HUES6 (cell line): Measurements from ENCODE around the gene CEMIP2.
"Not testable (repeated sequence)": the region's sequence is repeated elsewhere in the genome, so short reads cannot be mapped to it uniquely, and the experiment has no call there.

ENCODE experiments used
- H3K27ac ChIP-seq: 2 replicates; pipeline ENCODE4 v1.7.0; 2013; ENCODE audit warnings: low read depth, mild to moderate bottlenecking, low read length, inconsistent platforms
- H3K27me3 ChIP-seq: 2 replicates; pipeline ENCODE4 v1.6.1; 2013; ENCODE audit warnings: low read length; ENCODE audit not compliant: control insufficient read depth, insufficient read depth
- H3K36me3 ChIP-seq: 2 replicates; pipeline ENCODE4 v1.6.1; 2013; ENCODE audit warnings: low read length; ENCODE audit not compliant: control insufficient read depth, insufficient read depth
- H3K4me1 ChIP-seq: 2 replicates; pipeline ENCODE4 v1.6.1; 2013; ENCODE audit warnings: low read length; ENCODE audit not compliant: control insufficient read depth, insufficient read depth
- H3K4me3 ChIP-seq: 2 replicates; pipeline ENCODE4 v1.5.1; 2013; ENCODE audit warnings: low read depth, low read length
- H3K9ac ChIP-seq: one replicate; pipeline ENCODE4 v1.6.1; 2013; ENCODE audit warnings: mild to moderate bottlenecking, low read length
- H3K9me3 ChIP-seq: 2 replicates; pipeline ENCODE4 v1.6.1; 2013; ENCODE audit warnings: low read depth, low read length; ENCODE audit not compliant: control insufficient read depth, insufficient read depth

CEMIP2 gene

GRCh38 chr9:71662082-71662481 is 106.2 kb downstream of the CEMIP2 start:
- Histone ChIP-seq H3K4me1 (peaks cover 31% of the 10 kb centered on the region), H3K9me3 (no peaks in the 10 kb centered on the region), H3K27me3 (no peaks in the 10 kb centered on the region), H3K4me3 (no peak overlapping the region), H3K36me3 (no peaks in the 10 kb centered on the region), H3K9ac (no peak overlapping the region), H3K27ac (no peak overlapping the region)

GRCh38 chr9:71657276-71657675 is 111.0 kb downstream of the CEMIP2 start:
- H3K9me3 ChIP-seq, H3K36me3 ChIP-seq, H3K27ac ChIP-seq, H3K4me3 ChIP-seq, H3K9ac ChIP-seq, H3K4me1 ChIP-seq, H3K27me3 ChIP-seq: not testable (repeated sequence)

DNA sequence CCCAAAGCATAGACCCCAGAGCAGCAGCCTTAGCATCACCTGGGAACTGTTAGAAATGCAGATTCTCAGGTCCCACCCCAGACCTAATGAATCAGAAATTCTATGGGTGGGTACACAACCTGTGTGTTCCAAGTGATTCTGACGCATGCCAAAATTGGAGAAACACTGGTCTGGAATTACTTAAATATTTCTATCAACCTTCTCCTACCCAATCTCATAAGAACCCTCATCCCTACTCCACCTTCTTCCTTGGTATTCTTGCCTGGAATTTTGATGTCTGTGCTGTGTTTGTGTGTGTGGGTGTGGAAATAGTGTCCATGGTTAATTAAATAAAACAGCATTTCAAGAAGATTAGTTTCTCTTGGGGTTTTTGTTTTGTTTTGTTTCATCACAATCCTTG is 111.8 kb downstream of the CEMIP2 start:
- Histone ChIP-seq H3K9me3 (no peaks in the 10 kb centered on the region), H3K27me3 (no peaks in the 10 kb centered on the region), H3K9ac (no peak overlapping the region), H3K36me3 (no peaks in the 10 kb centered on the region), H3K27ac (no peak overlapping the region), H3K4me3 (no peak overlapping the region), H3K4me1 (no peaks in the 10 kb centered on the region)

DNA sequence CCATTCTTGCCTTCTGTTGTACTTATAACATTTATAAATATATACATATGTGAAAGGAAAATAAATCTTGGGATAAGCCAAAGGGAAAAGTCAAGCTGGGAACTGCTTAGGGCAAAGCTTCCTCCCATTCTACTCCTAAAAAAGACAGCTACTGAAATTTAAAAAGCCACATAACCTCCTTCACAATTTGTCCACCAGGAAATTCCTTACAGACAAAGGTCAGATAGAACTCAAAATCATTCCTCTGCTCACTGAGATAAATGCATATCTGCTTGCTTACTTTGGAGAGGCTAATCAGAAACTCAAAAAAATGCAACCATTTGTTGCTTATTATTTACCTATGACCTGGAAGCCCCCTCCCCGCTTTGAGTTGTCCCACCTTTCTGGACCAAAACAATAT is 112.5 kb downstream of the CEMIP2 start:
- H3K27me3 ChIP-seq: no peaks in the 10 kb centered on the region
- H3K36me3 ChIP-seq: no peaks in the 10 kb centered on the region
- no peaks in the 10 kb centered on the region for H3K9me3 ChIP-seq
- H3K27ac ChIP-seq: no peak overlapping the region
- H3K9ac ChIP-seq: no peak overlapping the region
- no peaks in the 10 kb centered on the region for H3K4me1 ChIP-seq
- H3K4me3 ChIP-seq: no peak overlapping the region

DNA sequence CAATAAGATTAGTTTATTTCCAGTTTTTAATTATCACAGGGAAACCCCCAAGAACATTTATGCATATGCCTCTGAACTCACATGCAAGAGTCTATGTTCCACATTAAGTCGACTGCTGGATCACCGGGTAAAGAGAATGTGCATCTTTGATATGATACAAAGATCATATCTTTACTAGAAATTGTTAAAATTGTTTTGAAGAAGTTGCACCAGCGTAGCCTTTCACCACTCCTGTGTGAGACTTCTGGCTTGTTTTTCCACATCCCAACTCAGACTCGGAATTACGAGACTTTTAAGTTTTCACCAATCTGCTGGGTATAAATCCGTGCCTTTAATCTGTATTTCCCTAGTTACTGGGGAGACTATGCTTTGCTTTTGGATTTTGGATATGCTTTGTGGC is 113.2 kb downstream of the CEMIP2 start:
- H3K27me3 ChIP-seq: no peaks in the 10 kb centered on the region
- H3K4me3 ChIP-seq: no peak overlapping the region
- H3K36me3 ChIP-seq: no peaks in the 10 kb centered on the region
- H3K27ac ChIP-seq: no peak overlapping the region
- H3K4me1 ChIP-seq: no peaks in the 10 kb centered on the region
- H3K9me3 ChIP-seq: no peaks in the 10 kb centered on the region
- H3K9ac ChIP-seq: no peak overlapping the region

DNA sequence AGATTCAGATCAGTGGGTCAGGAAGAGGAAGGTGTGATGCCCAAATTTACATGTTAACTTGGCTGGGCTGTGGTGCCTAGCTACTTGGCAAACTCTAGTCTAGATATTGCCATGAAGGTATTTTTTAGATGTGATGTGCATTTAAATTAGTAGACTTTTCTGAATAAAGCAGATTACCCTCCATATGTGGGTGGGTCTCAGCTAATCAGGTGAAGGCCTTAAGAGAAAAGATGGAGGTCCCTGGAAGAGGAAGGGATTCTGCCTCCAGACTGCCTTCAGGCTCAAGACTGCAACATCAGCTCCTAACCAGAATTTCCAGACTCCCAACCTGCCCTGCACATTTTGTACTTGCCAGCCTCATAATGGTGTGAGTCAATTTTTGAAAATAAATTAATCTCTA is 115.8 kb downstream of the CEMIP2 start:
- H3K27ac ChIP-seq: no peak overlapping the region
- H3K9me3 ChIP-seq: no peaks in the 10 kb centered on the region
- no peaks in the 10 kb centered on the region for H3K27me3 ChIP-seq
- no peak overlapping the region for H3K9ac ChIP-seq
- no peaks in the 10 kb centered on the region for H3K36me3 ChIP-seq
- no peak overlapping the region for H3K4me3 ChIP-seq
- peaks cover under 1% of the 10 kb centered on the region; the same call in 1 of the 2 replicates for H3K4me1 ChIP-seq

DNA sequence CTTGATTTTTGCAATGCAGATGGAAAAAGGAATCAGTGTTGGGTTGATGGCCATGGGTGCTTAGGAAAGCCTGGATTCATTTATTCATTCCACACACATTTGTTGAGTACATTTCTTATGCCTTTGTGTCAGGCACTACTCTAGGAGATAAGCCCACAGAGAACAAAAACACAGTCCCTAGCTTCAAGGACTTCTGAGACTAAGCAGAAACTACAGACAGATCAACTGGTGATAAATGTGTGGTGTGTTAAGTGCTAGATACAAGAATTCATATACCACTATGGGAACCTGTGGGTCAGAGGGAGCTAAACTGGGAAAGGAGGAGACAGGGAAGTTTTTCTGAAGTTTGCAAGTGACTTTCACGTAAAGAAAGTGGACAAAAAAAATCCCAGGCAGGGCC is 119.9 kb downstream of the CEMIP2 start:
- Histone ChIP-seq H3K27ac (no peak overlapping the region), H3K36me3 (no peaks in the 10 kb centered on the region), H3K9ac (no peak overlapping the region), H3K9me3 (no peaks in the 10 kb centered on the region), H3K4me3 (no peak overlapping the region), H3K27me3 (no peaks in the 10 kb centered on the region), H3K4me1 (peaks cover 6% of the 10 kb centered on the region)

DNA sequence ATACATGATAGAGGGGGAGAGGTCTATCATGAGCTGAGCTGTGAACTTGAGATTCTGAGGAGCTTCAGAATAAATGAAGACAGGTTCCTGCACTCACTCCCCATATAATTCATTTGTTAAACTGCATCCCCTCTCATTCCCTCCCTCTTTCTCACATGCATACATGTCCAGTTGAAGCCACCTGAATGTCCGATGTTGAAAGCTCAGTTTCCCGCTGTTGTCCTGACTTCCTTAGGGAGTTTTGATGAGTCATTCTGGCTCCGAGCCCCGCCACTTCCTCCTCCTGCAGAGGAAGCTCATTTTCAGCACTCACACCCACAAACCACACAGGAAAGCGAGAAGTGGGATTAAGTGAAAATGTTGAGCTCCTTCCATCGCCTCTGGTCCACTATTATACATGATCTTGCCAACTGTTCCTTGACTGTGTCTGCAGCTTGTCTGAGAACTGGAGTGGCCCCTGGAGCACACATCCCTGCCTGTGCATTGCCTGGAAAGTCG is 121.2 kb downstream of the CEMIP2 start:
- H3K27ac ChIP-seq: no peak overlapping the region
- no peaks in the 10 kb centered on the region for H3K36me3 ChIP-seq
- peaks cover 6% of the 10 kb centered on the region for H3K4me1 ChIP-seq
- H3K9ac ChIP-seq: no peak overlapping the region
- no peaks in the 10 kb centered on the region for H3K27me3 ChIP-seq
- H3K9me3 ChIP-seq: no peaks in the 10 kb centered on the region
- no peak overlapping the region for H3K4me3 ChIP-seq

- H3K4me3 ChIP-seq: no peak overlapping the region
- H3K27me3 ChIP-seq: no peaks in the 10 kb centered on the region
- peaks cover 6% of the 10 kb centered on the region for H3K4me1 ChIP-seq
- H3K27ac ChIP-seq: no peak overlapping the region
- H3K9ac ChIP-seq: no peak overlapping the region
- no peaks in the 10 kb centered on the region for H3K9me3 ChIP-seq
- no peaks in the 10 kb centered on the region for H3K36me3 ChIP-seq
These were observed 122.2 kb downstream of the CEMIP2 start for GRCh38 chr9:71646131-71646530.

GRCh38 chr9:71644819-71645362 is 123.4 kb downstream of the CEMIP2 start:
- Histone ChIP-seq H3K4me1 (peaks cover 6% of the 10 kb centered on the region), H3K4me3 (no peak overlapping the region), H3K9ac (no peak overlapping the region), H3K36me3 (no peaks in the 10 kb centered on the region), H3K27ac (no peak overlapping the region), H3K27me3 (no peaks in the 10 kb centered on the region), H3K9me3 (no peaks in the 10 kb centered on the region)

GRCh38 chr9:71643330-71643729 is 125.0 kb downstream of the CEMIP2 start:
- no peaks in the 10 kb centered on the region for H3K9me3 ChIP-seq
- no peak overlapping the region for H3K27ac ChIP-seq
- no peak overlapping the region for H3K9ac ChIP-seq
- no peak overlapping the region for H3K4me3 ChIP-seq
- H3K4me1 ChIP-seq: peaks cover 6% of the 10 kb centered on the region
- H3K36me3 ChIP-seq: no peaks in the 10 kb centered on the region
- no peaks in the 10 kb centered on the region for H3K27me3 ChIP-seq

DNA sequence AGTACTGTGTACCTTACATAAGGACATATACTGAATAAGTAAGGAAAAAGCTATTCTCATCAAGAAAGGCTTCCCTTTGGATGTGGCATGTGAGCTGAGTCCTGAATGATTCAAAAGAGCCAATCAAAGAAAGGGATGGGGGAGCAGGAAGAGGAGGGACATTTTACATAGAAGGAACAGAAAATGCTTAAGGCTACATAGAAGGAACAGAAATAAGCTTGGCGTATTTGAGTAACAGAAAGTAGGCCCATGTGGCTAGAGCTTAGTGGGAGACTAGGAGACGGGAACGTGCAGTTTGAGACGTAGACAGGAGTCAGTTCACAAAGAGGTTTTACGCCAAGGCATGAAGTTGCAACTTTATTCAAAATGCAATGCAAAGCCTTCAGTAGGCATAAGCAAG is 126.3 kb downstream of the CEMIP2 start:
- Histone ChIP-seq H3K27ac (no peak overlapping the region), H3K9me3 (no peaks in the 10 kb centered on the region), H3K4me1 (peaks cover 2% of the 10 kb centered on the region)

More for the DNA sequence above, 126.3 kb downstream of the CEMIP2 start:
- H3K27me3 ChIP-seq: no peaks in the 10 kb centered on the region
- H3K4me3 ChIP-seq: no peak overlapping the region
- no peaks in the 10 kb centered on the region for H3K36me3 ChIP-seq
- no peak overlapping the region for H3K9ac ChIP-seq
